HepG2 (cell line): ENCODE data around the gene PPP1R9A. TPM values are rescaled to one million over a fixed set of nuclear protein-coding genes. Genes with fewer than 3 reads are reported as not detected.

Experiments
- BCL6 ChIP-seq: IDR thresholded peaks from 2 replicates; pipeline ENCODE4 v1.6.1; 2016; ENCODE audit warnings: missing genetic modification reagents, missing compliant biosample characterization
- BRCA1 ChIP-seq: sonication (generic); formaldehyde crosslinking; IDR thresholded peaks from 2 replicates; pipeline ENCODE4 v1.4.0; 2020; ENCODE audit warnings: missing genetic modification reagents
- CEBPG ChIP-seq: IDR thresholded peaks from 2 replicates; pipeline ENCODE4 v1.6.1; 2016
- EED ChIP-seq: sonication (generic); formaldehyde crosslinking; IDR thresholded peaks from 2 replicates; pipeline ENCODE4 v1.5.0; 2020; ENCODE audit warnings: mild to moderate bottlenecking, missing genetic modification reagents
- ELF4 ChIP-seq: sonication (generic); formaldehyde crosslinking; IDR thresholded peaks from 2 replicates; pipeline ENCODE4 v1.5.0; 2020; ENCODE audit warnings: missing genetic modification reagents, mild to moderate bottlenecking, moderate library complexity, borderline replicate concordance
- HOXA7 ChIP-seq: sonication (generic); formaldehyde crosslinking; IDR thresholded peaks from 2 replicates; pipeline ENCODE4 v1.8.1; 2022; ENCODE audit warnings: mild to moderate bottlenecking, missing genetic modification reagents, moderate library complexity
- MAFK ChIP-seq, 2 experiments: IDR thresholded peaks in 1 of 2; conservative IDR thresholded peaks in 1 of 2; 2 replicates each; pipeline ENCODE4 v1.6.1; 2011; ENCODE audit warnings: improper control_type of control experiment in 2 of 2, low read length in 2 of 2
- PCBP2 ChIP-seq: fragments of 200-400 bp; formaldehyde crosslinking; optimal IDR thresholded peaks from 2 replicates; pipeline ENCODE3; 2018; ENCODE audit warnings: low read length, low read depth; ENCODE audit not compliant: poor library complexity, severe bottlenecking
- SKI ChIP-seq: fragments of 450-650 bp; IDR thresholded peaks from one replicate; pipeline ENCODE4 v1.6.1; 2018; ENCODE audit warnings: mild to moderate bottlenecking; ENCODE audit not compliant: partially characterized antibody
- TBX2 ChIP-seq: sonication (generic); formaldehyde crosslinking; IDR thresholded peaks from 2 replicates; pipeline ENCODE4 v1.5.0; 2020; ENCODE audit warnings: missing genetic modification reagents, mild to moderate bottlenecking, borderline replicate concordance
- TEAD3 ChIP-seq: optimal IDR thresholded peaks from 2 replicates; pipeline ENCODE3; 2016; ENCODE audit warnings: borderline replicate concordance
- THAP11 ChIP-seq: IDR thresholded peaks from 2 replicates; pipeline ENCODE4 v1.6.1; 2016; ENCODE audit warnings: missing biosample characterization, missing genetic modification reagents
- ZNF460 ChIP-seq: sonication (generic); formaldehyde crosslinking; IDR thresholded peaks from 2 replicates; pipeline ENCODE4 v1.5.1; 2020; ENCODE audit warnings: missing genetic modification reagents, mild to moderate bottlenecking, borderline replicate concordance
- ZNF674 ChIP-seq: sonication (generic); formaldehyde crosslinking; IDR thresholded peaks from 2 replicates; pipeline ENCODE4 v1.5.0; 2020; ENCODE audit warnings: low read depth, mild to moderate bottlenecking, missing genetic modification reagents
- ZNF780A ChIP-seq: sonication (generic); formaldehyde crosslinking; IDR thresholded peaks from 2 replicates; pipeline ENCODE4 v1.8.0; 2022; ENCODE audit warnings: mild to moderate bottlenecking, missing genetic modification reagents, moderate library complexity
- polyA plus RNA-seq, 8 experiments: library from polyadenylated mRNA; depleted of rRNA in 3 of 8; stranded (reverse) in 7 of 8; unstranded in 1 of 8; fragments of >200 nt; fragmentation: Illumina TruSeq in 4 of 8; extraction: Trizol in 4 of 8; gene quantifications; 2 replicates each; pipeline versions ENCODE4 v1.2.1 to v1.2.3, GENCODE V29; 2011 to 2016; ENCODE audit warnings: low read depth in 4 of 8, missing spikeins in 1 of 8, mixed read lengths in 1 of 8; ENCODE audit not compliant: insufficient read depth in 1 of 8
- total RNA-seq, 5 experiments: library from RNA; depleted of rRNA; stranded (reverse); fragments of >200 nt; fragmentation: Illumina TruSeq; extraction: Trizol; gene quantifications; 2 replicates each; pipeline ENCODE4 v1.2.3, GENCODE V29; 2016; ENCODE audit warnings: low read depth in 1 of 5
- TF ChIP-seq, protein P1 (sequence below): sonication (generic); formaldehyde crosslinking; IDR thresholded peaks from 2 replicates; pipeline ENCODE4 v1.4.0; 2020; ENCODE audit warnings: missing genetic modification reagents
- TF ChIP-seq, protein P2 (sequence below): sonication (generic); formaldehyde crosslinking; IDR thresholded peaks from 2 replicates; pipeline ENCODE4 v1.4.0; 2020; ENCODE audit warnings: missing genetic modification reagents, borderline replicate concordance
- TF ChIP-seq, protein P3 (sequence below): sonication (generic); formaldehyde crosslinking; IDR thresholded peaks from 2 replicates; pipeline ENCODE4 v1.8.1; 2022; ENCODE audit warnings: low read depth, mild to moderate bottlenecking, missing genetic modification reagents
- TF ChIP-seq, protein P4 (sequence below): sonication (generic); formaldehyde crosslinking; conservative IDR thresholded peaks from 2 replicates; pipeline ENCODE4 v1.4.0; 2020; ENCODE audit warnings: mild to moderate bottlenecking, missing genetic modification reagents, moderate library complexity

PPP1R9A gene
- total and polyA plus RNA-seq, 2 of the 13 experiments (the other 11 are each of a cell fraction or from before 2014, with no cell fraction given): 11.4 to 31.9 TPM

DNA sequence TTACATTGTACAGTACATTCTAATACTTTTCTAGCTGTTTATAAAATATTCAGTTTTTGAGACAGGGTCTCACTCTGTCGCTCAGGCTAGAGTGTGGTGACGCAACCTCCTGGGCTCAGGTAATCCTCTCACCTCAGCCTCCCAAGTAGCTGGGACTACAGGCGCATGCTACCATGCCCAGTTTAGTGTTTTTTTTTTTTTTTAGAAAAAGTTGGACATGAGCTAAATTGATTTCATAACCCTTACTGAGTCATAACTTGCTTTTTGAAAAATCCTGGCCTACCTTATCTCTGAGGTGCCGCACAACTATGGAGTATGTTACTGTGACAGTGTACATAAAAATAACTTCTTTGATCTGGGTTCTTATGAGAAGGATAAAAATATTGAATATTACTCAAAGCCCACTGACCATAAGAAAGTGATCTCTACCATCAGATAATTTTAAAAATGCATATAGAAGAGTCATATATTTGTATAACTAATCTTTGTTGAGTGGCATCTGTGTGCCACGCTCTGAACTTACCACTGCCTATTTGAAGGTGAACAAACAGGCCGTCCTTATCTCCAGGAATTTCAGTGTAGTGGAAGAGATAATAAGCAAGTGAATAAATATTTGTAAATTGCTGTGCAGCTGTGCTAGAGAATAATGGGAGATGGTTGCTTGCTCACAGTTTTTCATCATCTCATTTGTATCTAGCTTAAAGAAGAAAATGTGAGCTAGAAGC lies 73.2 kb downstream of the PPP1R9A start (continued):
- TF ChIP-seq HOXA7 (CRISPR knock-in tag) (no peak), PCBP2 (no peak), EED (no peak), SKI (no peak), BCL6 (CRISPR knock-in tag) (peak; percentile 97), ZNF780A (no peak), MAFK (conservative IDR thresholded peaks at IDR 0.05 in 1 of 2, IDR thresholded peaks at IDR 0.05 in 1 of 2; ENCODE audit: low read length in 2 of 2) (no peak), TEAD3 (CRISPR knock-in tag) (peak; percentile 64), ELF4 (CRISPR knock-in tag) (no peak), ZNF674 (CRISPR knock-in tag) (no peak), TBX2 (CRISPR knock-in tag) (no peak; the same call in 1 of the 2 replicates), CEBPG (CRISPR knock-in tag) (peak; percentile 86), BRCA1 (CRISPR knock-in tag) (no peak), THAP11 (CRISPR knock-in tag) (peak; percentile 45), ZNF460 (CRISPR knock-in tag) (peak; percentile 36; the same call in 1 of the 2 replicates)
- TF ChIP-seq, protein P1, sequence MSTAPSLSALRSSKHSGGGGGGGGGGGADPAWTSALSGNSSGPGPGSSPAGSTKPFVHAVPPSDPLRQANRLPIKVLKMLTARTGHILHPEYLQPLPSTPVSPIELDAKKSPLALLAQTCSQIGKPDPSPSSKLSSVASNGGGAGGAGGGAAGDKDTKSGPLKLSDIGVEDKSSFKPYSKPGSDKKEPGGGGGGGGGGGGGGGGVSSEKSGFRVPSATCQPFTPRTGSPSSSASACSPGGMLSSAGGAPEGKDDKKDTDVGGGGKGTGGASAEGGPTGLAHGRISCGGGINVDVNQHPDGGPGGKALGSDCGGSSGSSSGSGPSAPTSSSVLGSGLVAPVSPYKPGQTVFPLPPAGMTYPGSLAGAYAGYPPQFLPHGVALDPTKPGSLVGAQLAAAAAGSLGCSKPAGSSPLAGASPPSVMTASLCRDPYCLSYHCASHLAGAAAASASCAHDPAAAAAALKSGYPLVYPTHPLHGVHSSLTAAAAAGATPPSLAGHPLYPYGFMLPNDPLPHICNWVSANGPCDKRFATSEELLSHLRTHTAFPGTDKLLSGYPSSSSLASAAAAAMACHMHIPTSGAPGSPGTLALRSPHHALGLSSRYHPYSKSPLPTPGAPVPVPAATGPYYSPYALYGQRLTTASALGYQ (CRISPR knock-in tag): peak; percentile 78; the same call in 1 of the 2 replicates
- TF ChIP-seq, protein P2, sequence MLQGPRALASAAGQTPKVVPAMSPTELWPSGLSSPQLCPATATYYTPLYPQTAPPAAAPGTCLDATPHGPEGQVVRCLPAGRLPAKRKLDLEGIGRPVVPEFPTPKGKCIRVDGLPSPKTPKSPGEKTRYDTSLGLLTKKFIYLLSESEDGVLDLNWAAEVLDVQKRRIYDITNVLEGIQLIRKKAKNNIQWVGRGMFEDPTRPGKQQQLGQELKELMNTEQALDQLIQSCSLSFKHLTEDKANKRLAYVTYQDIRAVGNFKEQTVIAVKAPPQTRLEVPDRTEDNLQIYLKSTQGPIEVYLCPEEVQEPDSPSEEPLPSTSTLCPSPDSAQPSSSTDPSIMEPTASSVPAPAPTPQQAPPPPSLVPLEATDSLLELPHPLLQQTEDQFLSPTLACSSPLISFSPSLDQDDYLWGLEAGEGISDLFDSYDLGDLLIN (CRISPR knock-in tag): no peak
- TF ChIP-seq, protein P3, sequence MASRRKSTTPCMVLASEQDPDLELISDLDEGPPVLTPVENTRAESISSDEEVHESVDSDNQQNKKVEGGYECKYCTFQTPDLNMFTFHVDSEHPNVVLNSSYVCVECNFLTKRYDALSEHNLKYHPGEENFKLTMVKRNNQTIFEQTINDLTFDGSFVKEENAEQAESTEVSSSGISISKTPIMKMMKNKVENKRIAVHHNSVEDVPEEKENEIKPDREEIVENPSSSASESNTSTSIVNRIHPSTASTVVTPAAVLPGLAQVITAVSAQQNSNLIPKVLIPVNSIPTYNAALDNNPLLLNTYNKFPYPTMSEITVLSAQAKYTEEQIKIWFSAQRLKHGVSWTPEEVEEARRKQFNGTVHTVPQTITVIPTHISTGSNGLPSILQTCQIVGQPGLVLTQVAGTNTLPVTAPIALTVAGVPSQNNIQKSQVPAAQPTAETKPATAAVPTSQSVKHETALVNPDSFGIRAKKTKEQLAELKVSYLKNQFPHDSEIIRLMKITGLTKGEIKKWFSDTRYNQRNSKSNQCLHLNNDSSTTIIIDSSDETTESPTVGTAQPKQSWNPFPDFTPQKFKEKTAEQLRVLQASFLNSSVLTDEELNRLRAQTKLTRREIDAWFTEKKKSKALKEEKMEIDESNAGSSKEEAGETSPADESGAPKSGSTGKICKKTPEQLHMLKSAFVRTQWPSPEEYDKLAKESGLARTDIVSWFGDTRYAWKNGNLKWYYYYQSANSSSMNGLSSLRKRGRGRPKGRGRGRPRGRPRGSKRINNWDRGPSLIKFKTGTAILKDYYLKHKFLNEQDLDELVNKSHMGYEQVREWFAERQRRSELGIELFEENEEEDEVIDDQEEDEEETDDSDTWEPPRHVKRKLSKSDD (CRISPR knock-in tag): no peak
- TF ChIP-seq, protein P4, sequence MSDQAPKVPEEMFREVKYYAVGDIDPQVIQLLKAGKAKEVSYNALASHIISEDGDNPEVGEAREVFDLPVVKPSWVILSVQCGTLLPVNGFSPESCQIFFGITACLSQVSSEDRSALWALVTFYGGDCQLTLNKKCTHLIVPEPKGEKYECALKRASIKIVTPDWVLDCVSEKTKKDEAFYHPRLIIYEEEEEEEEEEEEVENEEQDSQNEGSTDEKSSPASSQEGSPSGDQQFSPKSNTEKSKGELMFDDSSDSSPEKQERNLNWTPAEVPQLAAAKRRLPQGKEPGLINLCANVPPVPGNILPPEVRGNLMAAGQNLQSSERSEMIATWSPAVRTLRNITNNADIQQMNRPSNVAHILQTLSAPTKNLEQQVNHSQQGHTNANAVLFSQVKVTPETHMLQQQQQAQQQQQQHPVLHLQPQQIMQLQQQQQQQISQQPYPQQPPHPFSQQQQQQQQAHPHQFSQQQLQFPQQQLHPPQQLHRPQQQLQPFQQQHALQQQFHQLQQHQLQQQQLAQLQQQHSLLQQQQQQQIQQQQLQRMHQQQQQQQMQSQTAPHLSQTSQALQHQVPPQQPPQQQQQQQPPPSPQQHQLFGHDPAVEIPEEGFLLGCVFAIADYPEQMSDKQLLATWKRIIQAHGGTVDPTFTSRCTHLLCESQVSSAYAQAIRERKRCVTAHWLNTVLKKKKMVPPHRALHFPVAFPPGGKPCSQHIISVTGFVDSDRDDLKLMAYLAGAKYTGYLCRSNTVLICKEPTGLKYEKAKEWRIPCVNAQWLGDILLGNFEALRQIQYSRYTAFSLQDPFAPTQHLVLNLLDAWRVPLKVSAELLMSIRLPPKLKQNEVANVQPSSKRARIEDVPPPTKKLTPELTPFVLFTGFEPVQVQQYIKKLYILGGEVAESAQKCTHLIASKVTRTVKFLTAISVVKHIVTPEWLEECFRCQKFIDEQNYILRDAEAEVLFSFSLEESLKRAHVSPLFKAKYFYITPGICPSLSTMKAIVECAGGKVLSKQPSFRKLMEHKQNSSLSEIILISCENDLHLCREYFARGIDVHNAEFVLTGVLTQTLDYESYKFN (CRISPR knock-in tag): peak; percentile 61
